Psoas muscle (tissue), 8 donors: Measurements from ENCODE around the gene ARIH1. TPM values are rescaled to one million over a fixed set of nuclear protein-coding genes. Genes with fewer than 3 reads are reported as not detected.

Experiments
- ATAC-seq, 4 donors: fragments of 200-7000 bp; cut with Tn5 transposase; one replicate each; pipeline ENCODE4 v1.9.1; 2020; ENCODE audit warnings: moderate library complexity in 3 of 4, mild to moderate bottlenecking in 2 of 4
- DNase-seq, 2 donors: peaks; one replicate each; pipeline ENCODE4 v3.0.0-alpha.2; 2020
- H3K27ac ChIP-seq: fragments of 200-600 bp; one replicate; pipeline ENCODE4 v1.8.0; 2022
- H3K27me3 ChIP-seq, 3 donors: fragments of 200-600 bp in 1 of 3; one replicate each; pipeline versions ENCODE4 v1.6.1 to v1.8.0; 2013 to 2022; ENCODE audit warnings: low read length in 2 of 3, mild to moderate bottlenecking in 2 of 3, moderate library complexity in 1 of 3; ENCODE audit not compliant: insufficient read depth in 3 of 3
- H3K36me3 ChIP-seq, 2 donors: fragments of 200-600 bp in 1 of 2; one replicate each; pipeline versions ENCODE4 v1.6.1 to v1.8.0; 2013 to 2022; ENCODE audit warnings: low read depth in 1 of 2, mild to moderate bottlenecking in 1 of 2, moderate library complexity in 1 of 2; ENCODE audit not compliant: insufficient read depth in 1 of 2
- H3K4me1 ChIP-seq: fragments of 200-600 bp; one replicate; pipeline ENCODE4 v1.8.0; 2022
- H3K4me3 ChIP-seq: fragments of 200-600 bp; one replicate; pipeline ENCODE4 v1.8.0; 2022; ENCODE audit warnings: mild to moderate bottlenecking
- H3K9me3 ChIP-seq: fragments of 200-600 bp; one replicate; pipeline ENCODE4 v1.8.0; 2022
- WGBS, 3 donors: extraction: QIAGEN DNeasy Blood & Tissue Kit; methylation state at CpG; one replicate each; pipeline versions ENCODE4 v1.1.6 to v1.1.7; 2013; 5-methylcytosine and 5-hydroxymethylcytosine counted together
- intact Hi-C, 2 donors: fragments of 100-400 bp; cut with DNase I; formaldehyde crosslinking; loops; one replicate each; pipeline versions ENCODE4 v1.11.0 to v1.14.2; 2022
- polyA plus RNA-seq, 3 donors: library from polyadenylated mRNA; stranded (reverse); fragments of 200-250 nt; gene quantifications; one replicate each; pipeline ENCODE4 v1.2.3, GENCODE V29; 2013
- total RNA-seq, 4 donors: library from RNA; stranded (reverse); fragmentation: NEBNext Ultra II Directional in 2 of 4; extraction: Animal tissue kit (Norgen Biotek cat#: 25700) in 2 of 4; gene quantifications; one replicate each; pipeline versions ENCODE4 v1.2.1 to v1.2.4, GENCODE V29; 2021 to 2023
- TF ChIP-seq, protein P1 (sequence below): fragments of 200-600 bp; IDR thresholded peaks from one replicate; pipeline ENCODE4 v1.8.0; 2022; ENCODE audit warnings: antibody characterized with exemption
- donor health status: healthy with polysubstance abuse.
- donor health status: DM: no; HTN: no; CAD: no; lungs with moderate emphysema.
- donor health status: Bipolar disorder and iron deficiency.
- donor health status: healthy.
- donor health status: DM: yes; HTN: yes; CAD: no.
- donor health status: DM: no; HTN: no; CAD: no.
- donor health status: DM: no; HTN: no; CAD: no.
- donor health status: DM: yes; HTN: yes; CAD: no.

ARIH1 gene
- total and polyA plus RNA-seq, 7 donors, result 35.6 to 253 (median 181) TPM

DNA sequence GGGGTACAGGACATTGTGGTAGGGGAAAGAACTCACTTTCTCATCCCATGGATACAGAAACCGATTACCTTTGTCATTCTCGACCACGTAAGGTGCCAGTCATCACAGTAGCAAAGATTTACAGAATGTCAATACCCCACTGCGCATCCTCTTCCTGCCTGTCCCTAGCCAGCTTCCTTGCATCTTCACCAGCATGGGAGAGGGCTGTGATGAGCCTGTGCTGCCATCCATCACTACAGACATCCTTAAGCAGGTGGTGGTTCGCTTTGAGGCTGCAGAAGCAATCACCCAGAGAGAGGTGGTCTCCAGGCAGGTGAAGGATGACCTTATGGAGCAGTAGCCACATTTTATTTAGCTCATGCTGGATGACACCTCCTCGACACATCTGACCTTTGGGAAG is 23.3 kb upstream of the ARIH1 start:
- no peaks in the 10 kb centered on the region for H3K27me3 ChIP-seq
- intact Hi-C loops, result no loop called here
- no peaks in the 10 kb centered on the region for H3K36me3 ChIP-seq
- 75 to 82% (median 80%) methylated on average over 6 of the region's 6 CpGs for WGBS, 3 donors
- H3K9me3 ChIP-seq, result no peaks in the 10 kb centered on the region
- no peak for DNase-seq
- H3K4me3 ChIP-seq, result no peak overlapping the region
- no peak overlapping the region for H3K27ac ChIP-seq
- H3K4me1 ChIP-seq, result no peaks in the 10 kb centered on the region
- TF ChIP-seq, protein P1, sequence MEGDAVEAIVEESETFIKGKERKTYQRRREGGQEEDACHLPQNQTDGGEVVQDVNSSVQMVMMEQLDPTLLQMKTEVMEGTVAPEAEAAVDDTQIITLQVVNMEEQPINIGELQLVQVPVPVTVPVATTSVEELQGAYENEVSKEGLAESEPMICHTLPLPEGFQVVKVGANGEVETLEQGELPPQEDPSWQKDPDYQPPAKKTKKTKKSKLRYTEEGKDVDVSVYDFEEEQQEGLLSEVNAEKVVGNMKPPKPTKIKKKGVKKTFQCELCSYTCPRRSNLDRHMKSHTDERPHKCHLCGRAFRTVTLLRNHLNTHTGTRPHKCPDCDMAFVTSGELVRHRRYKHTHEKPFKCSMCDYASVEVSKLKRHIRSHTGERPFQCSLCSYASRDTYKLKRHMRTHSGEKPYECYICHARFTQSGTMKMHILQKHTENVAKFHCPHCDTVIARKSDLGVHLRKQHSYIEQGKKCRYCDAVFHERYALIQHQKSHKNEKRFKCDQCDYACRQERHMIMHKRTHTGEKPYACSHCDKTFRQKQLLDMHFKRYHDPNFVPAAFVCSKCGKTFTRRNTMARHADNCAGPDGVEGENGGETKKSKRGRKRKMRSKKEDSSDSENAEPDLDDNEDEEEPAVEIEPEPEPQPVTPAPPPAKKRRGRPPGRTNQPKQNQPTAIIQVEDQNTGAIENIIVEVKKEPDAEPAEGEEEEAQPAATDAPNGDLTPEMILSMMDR, result no peak
- no peak for ATAC-seq

DNA sequence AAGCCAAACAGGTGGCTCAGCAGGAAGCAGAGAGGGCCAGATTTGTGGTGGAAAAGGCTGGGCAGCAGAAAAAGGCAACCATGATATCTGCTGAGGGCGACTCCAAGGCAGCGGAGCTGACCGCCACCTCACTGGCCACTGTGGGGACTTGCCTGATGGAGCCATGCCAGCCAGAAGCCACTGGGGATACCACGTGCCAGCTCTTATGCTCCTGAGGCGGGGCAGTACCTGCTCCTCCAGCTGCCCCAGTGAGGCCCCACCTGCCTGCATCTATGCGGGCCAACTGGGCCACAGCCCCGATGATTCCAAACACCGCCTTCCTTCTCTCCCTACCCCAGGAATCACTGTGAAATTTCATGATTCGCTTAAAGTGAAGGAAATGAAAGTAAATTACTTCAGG is 22.9 kb upstream of the ARIH1 start:
- no peaks in the 10 kb centered on the region for H3K4me1 ChIP-seq
- TF ChIP-seq, protein P1, result no peak
- no peak overlapping the region for H3K4me3 ChIP-seq
- no peak overlapping the region for H3K27ac ChIP-seq
- no peaks in the 10 kb centered on the region for H3K27me3 ChIP-seq
- DNase-seq, result no peak
- intact Hi-C loops, result no loop called here
- no peaks in the 10 kb centered on the region for H3K36me3 ChIP-seq
- H3K9me3 ChIP-seq, result no peaks in the 10 kb centered on the region
- WGBS, 3 donors, result 72 to 74% (median 73%) methylated on average over 9 of the region's 9 CpGs
- no peak for ATAC-seq

DNA sequence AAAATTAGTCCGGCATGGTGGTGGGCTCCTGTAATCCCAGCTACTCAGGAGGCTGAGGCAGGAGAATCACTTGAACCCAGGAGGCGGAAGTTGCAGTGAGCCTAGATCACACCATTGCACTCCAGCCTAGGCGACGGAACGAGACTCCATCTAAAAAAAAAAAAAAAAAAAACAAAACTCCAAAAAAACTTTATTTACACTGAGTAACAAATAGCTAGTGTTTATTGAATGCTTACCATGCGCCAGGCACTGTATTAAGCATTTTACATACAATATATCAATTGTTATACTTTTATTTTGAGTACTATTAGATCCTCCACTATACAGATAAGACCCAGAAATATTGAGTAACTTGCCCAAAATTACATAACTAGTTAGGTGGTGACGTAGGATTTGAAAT is 17.4 kb upstream of the ARIH1 start:
- Histone ChIP-seq H3K4me3 (no peak overlapping the region), H3K9me3 (no peaks in the 10 kb centered on the region), H3K4me1 (no peaks in the 10 kb centered on the region), H3K27me3 (no peaks in the 10 kb centered on the region), H3K36me3 (no peaks in the 10 kb centered on the region), H3K27ac (no peak overlapping the region)
- no peak for ATAC-seq
- intact Hi-C loops, result no loop called here
- DNase-seq, result no peak
- TF ChIP-seq, protein P1, result no peak
- 95 to 96% (median 95%) methylated on average over 7 of the region's 7 CpGs for WGBS, 3 donors

DNA sequence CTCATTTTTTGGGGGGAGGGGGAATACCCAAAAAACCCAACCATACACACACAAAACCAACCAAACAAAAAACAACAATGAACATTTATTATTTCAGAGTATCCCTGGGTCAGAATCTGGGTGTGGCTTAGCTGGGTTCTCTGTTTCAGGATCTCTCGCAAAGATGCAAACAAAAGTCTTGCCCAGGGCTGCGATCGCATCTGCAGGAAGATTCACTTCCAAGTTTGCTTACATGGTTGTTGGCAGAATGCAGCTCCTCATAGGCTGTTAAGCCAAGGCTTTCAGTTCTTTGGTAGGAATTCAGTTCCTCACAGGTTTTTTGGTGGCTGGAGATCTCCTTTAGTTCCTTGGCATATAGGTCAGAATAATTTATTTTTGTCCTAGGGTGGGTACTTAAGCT is 13.7 kb upstream of the ARIH1 start:
- WGBS, 3 donors, result 94 to 96% (median 95%) methylated on average over 3 of the region's 3 CpGs
- Histone ChIP-seq H3K36me3 (peaks cover 0 to 4% of the 10 kb centered on the region in 2 donors), H3K9me3 (no peaks in the 10 kb centered on the region), H3K4me3 (no peak overlapping the region), H3K27ac (no peak overlapping the region), H3K27me3 (no peaks in the 10 kb centered on the region), H3K4me1 (no peaks in the 10 kb centered on the region)
- ATAC-seq (no peak), DNase-seq (no peak)
- intact Hi-C loops, result no loop called here
- TF ChIP-seq, protein P1, result no peak

DNA sequence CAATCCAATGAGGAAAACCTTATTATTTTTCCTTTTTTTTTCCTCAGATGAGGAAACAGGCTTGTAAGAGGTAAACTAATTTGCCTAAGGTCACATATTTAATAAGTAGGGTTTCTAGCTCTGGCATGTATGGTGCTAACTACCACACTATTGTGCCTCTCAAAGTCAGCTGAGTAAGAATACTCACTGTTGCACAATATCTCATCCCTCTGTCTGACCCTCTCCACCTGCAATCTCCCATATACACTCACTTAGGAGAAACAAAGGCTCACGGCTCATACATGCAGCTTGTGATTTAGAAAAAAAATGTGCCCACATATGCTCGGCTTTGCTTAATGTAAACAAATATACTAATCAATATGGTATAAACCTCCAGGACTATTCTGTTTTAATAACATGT is 10.4 kb upstream of the ARIH1 start:
- 94 to 95% (median 95%) methylated on average over 2 of the region's 2 CpGs for WGBS, 3 donors
- TF ChIP-seq, protein P1, result no peak
- Histone ChIP-seq H3K36me3 (peaks cover 0 to 4% of the 10 kb centered on the region in 2 donors), H3K4me1 (no peaks in the 10 kb centered on the region), H3K27ac (no peak overlapping the region), H3K9me3 (no peaks in the 10 kb centered on the region), H3K4me3 (no peak overlapping the region), H3K27me3 (no peaks in the 10 kb centered on the region)
- DNase-seq (no peak), ATAC-seq (no peak)
- intact Hi-C loops, result no loop called here
